Spleen (tissue), 11 donors: ENCODE measurements around the gene GRHL3. TPM values are rescaled to one million over a fixed set of nuclear protein-coding genes. Genes with fewer than 3 reads are reported as not detected.

Experiments
- DNase-seq: peaks from one replicate; pipeline ENCODE4 v3.0.0-alpha.2; 2020
- H3K27ac ChIP-seq, 8 donors: fragments of 200-600 bp; sonication (generic) in 7 of 8; 1 replicate in 4 of 8; 2 replicates in 4 of 8; pipeline versions ENCODE4 v1.5.0 to v1.8.0; 2016 to 2021; ENCODE audit warnings: inconsistent platforms in 4 of 8, mild to moderate bottlenecking in 4 of 8, moderate library complexity in 1 of 8
- H3K27me3 ChIP-seq, 7 donors: fragments of 200-600 bp; sonication (generic) in 6 of 7; replicated peaks in 1 of 7; 1 replicate in 4 of 7; 2 replicates in 3 of 7; pipeline versions ENCODE4 v1.5.0 to v1.8.0; 2016 to 2021; ENCODE audit warnings: inconsistent platforms in 3 of 7, mild to moderate bottlenecking in 1 of 7
- H3K36me3 ChIP-seq, 6 donors: fragments of 200-600 bp; sonication (generic) in 5 of 6; 1 replicate in 4 of 6; 2 replicates in 2 of 6; pipeline versions ENCODE4 v1.5.0 to v1.8.0; 2016 to 2021; ENCODE audit warnings: inconsistent platforms in 2 of 6
- H3K4me1 ChIP-seq, 6 donors: fragments of 200-600 bp; sonication (generic) in 5 of 6; 1 replicate in 3 of 6; 2 replicates in 3 of 6; pipeline versions ENCODE4 v1.5.0 to v1.8.0; 2016 to 2021; ENCODE audit warnings: inconsistent platforms in 3 of 6
- H3K4me3 ChIP-seq, 8 donors: fragments of 200-600 bp; sonication (generic) in 7 of 8; 1 replicate in 4 of 8; 2 replicates in 4 of 8; pipeline versions ENCODE4 v1.5.0 to v1.8.0; 2016 to 2021; ENCODE audit warnings: inconsistent platforms in 4 of 8, mild to moderate bottlenecking in 4 of 8, moderate library complexity in 2 of 8
- H3K9me3 ChIP-seq, 8 donors: fragments of 200-600 bp; sonication (generic) in 7 of 8; 1 replicate in 4 of 8; 2 replicates in 4 of 8; pipeline versions ENCODE4 v1.5.0 to v1.8.0; 2016 to 2021; ENCODE audit warnings: inconsistent platforms in 4 of 8
- POLR2A ChIP-seq, 3 donors: fragments of 450-650 bp; IDR thresholded peaks; one replicate each; pipeline ENCODE4 v1.5.1; 2017; ENCODE audit warnings: antibody characterized with exemption in 3 of 3, mild to moderate bottlenecking in 1 of 3
- POLR2AphosphoS5 ChIP-seq, 3 donors: sonication (generic); formaldehyde crosslinking; IDR thresholded peaks; one replicate each; pipeline ENCODE4 v1.5.1; 2017; ENCODE audit warnings: antibody characterized with exemption in 3 of 3
- WGBS, 5 donors: extraction: QIAGEN DNeasy Blood & Tissue Kit in 3 of 5; methylation state at CpG; one replicate each; pipeline versions ENCODE4 v1.1.5 to v1.1.7; 2013 to 2018; 5-methylcytosine and 5-hydroxymethylcytosine counted together
- intact Hi-C: fragments of 100-400 bp; cut with DNase I; formaldehyde crosslinking; loops from one replicate; pipeline ENCODE4 v1.15.0; 2023; ENCODE audit warnings: low total_unique reads
- polyA plus RNA-seq, 3 donors: library from polyadenylated mRNA; stranded (reverse); fragments of 200-250 nt; gene quantifications; one replicate each; pipeline ENCODE4 v1.2.1, GENCODE V29; 2013
- total RNA-seq, 7 donors: library from RNA; depleted of rRNA in 3 of 7; stranded (reverse); fragments of >200 nt in 3 of 7; fragmentation: NEBNext Ultra II Directional in 4 of 7; extraction: Animal tissue kit (Norgen Biotek cat#: 25700) in 4 of 7; gene quantifications; one replicate each; pipeline versions ENCODE4 v1.1.0 to v1.2.1, GENCODE V29; 2016 to 2021
- TF ChIP-seq, protein P1 (sequence below), 11 experiments: fragments of 200-600 bp in 7 of 11; fragments of 450-650 bp in 4 of 11; sonication (generic) in 4 of 11; IDR thresholded peaks in 8 of 11; conservative IDR thresholded peaks in 3 of 11; 1 replicate in 7 of 11; 2 replicates in 4 of 11; pipeline versions ENCODE4 v1.4.0 to v1.8.0; 2016 to 2021; ENCODE audit warnings: antibody characterized with exemption in 11 of 11, inconsistent platforms in 4 of 11, mild to moderate bottlenecking in 1 of 11
- donor health status: healthy with polysubstance abuse.
- donor health status: DM: no; HTN: no; CAD: no; lungs with moderate emphysema.
- donor health status: DM: no; HTN: no; CAD: no.
- donor health status: Bipolar disorder and iron deficiency.
- donor health status: healthy.
- donor health status: DM: no; HTN: no; CAD: no.
- donor health status: DM: yes; HTN: yes; CAD: no.

Gene GRHL3
- total and polyA plus RNA-seq, 10 donors = 0.04 to 0.06 TPM; not detected in 8

DNA sequence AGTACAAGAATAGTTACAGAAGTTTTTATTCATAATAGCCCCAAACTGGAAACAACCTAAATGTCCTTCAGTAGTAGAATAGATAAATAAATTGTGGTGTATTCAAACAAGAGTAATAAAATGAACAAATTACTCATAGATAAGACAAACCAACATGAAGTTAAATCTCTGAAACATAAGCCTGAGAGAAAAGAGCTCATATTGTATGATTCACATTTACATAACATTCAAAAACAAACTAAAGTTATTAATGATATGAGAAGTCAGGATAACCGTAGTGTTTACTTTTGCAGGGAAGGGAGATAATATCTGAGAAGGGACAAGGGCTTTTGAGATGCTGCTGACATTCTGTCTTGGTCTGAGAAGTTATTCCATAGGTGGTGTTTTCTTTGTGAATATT lies 80.9 kb downstream of the GRHL3 start:
- WGBS, 5 donors = 71 to 93% (median 85%) methylated on average over 1 of the region's 1 CpG
- no peaks in the 10 kb centered on the region for H3K27me3 ChIP-seq

DNA sequence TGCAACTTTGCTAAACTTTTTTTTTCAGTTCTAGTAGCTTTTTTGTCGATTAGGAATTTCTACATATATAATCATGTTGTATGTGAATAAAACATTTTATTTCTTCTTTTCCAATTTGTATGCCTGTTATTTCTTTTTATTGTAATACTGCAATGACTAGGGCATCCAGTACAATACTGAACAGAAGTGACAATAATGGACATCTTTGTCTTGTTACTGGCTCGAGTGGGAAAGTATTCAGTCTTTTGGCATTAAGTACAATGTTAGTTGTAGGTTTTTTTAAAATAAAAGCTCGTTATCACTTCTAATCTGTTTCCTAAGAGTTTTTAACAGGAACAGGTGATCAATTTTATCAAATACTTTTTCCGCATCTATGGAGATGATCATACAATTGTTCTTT lies 84.6 kb downstream of the GRHL3 start:
- Histone ChIP-seq H3K4me3 (no peak overlapping the region), H3K36me3 (peaks cover 0 to 16% (median 3%) of the 10 kb centered on the region in 6 donors), H3K27ac (no peak overlapping the region), H3K9me3 (peaks cover 0 to 10% (median 3%) of the 10 kb centered on the region in 8 donors), H3K27me3 (no peaks in the 10 kb centered on the region), H3K4me1 (no peaks in the 10 kb centered on the region)
- 92 to 97% (median 94%) methylated on average over 4 of the region's 4 CpGs for WGBS, 5 donors
- intact Hi-C loops = no loop called here
- TF ChIP-seq POLR2A (IDR thresholded peaks at IDR 0.05) (no peak), POLR2AphosphoS5 (IDR thresholded peaks at IDR 0.05) (no peak)
- TF ChIP-seq, protein P1, sequence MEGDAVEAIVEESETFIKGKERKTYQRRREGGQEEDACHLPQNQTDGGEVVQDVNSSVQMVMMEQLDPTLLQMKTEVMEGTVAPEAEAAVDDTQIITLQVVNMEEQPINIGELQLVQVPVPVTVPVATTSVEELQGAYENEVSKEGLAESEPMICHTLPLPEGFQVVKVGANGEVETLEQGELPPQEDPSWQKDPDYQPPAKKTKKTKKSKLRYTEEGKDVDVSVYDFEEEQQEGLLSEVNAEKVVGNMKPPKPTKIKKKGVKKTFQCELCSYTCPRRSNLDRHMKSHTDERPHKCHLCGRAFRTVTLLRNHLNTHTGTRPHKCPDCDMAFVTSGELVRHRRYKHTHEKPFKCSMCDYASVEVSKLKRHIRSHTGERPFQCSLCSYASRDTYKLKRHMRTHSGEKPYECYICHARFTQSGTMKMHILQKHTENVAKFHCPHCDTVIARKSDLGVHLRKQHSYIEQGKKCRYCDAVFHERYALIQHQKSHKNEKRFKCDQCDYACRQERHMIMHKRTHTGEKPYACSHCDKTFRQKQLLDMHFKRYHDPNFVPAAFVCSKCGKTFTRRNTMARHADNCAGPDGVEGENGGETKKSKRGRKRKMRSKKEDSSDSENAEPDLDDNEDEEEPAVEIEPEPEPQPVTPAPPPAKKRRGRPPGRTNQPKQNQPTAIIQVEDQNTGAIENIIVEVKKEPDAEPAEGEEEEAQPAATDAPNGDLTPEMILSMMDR (IDR thresholded peaks at IDR 0.05 in 8 of 11, conservative IDR thresholded peaks at IDR 0.05 in 3 of 11) = no peak
- no peak for DNase-seq

More for the DNA sequence above, 80.9 kb downstream of the GRHL3 start:
- intact Hi-C loops = no loop called here
- Histone ChIP-seq H3K27ac (no peak overlapping the region), H3K4me1 (no peaks in the 10 kb centered on the region), H3K36me3 (peaks cover 0 to 16% (median 3%) of the 10 kb centered on the region in 6 donors), H3K4me3 (no peak overlapping the region), H3K9me3 (no peaks in the 10 kb centered on the region)
- TF ChIP-seq, protein P1 (IDR thresholded peaks at IDR 0.05 in 8 of 11, conservative IDR thresholded peaks at IDR 0.05 in 3 of 11) = no peak
- TF ChIP-seq POLR2A (IDR thresholded peaks at IDR 0.05) (no peak), POLR2AphosphoS5 (IDR thresholded peaks at IDR 0.05) (no peak)
- DNase-seq = no peak

Other genes with a start within 250 kb of the GRHL3 start
- not detected for gene MYOM3, start 207.2 kb upstream of the GRHL3 start, total RNA-seq
- gene MYOM3, start 207.2 kb upstream of the GRHL3 start, polyA plus RNA-seq = under 1 TPM; 0.02 to 0.06 (median 0.06) TPM
- not detected for gene IL22RA1, start 176.2 kb upstream of the GRHL3 start, total RNA-seq
- gene IL22RA1, start 176.2 kb upstream of the GRHL3 start, polyA plus RNA-seq = not detected
- 1 to 10 TPM; 3.3 to 8.9 (median 3.9) TPM for gene IFNLR1, start 132.1 kb upstream of the GRHL3 start, total RNA-seq
- gene IFNLR1, start 132.1 kb upstream of the GRHL3 start, polyA plus RNA-seq = 1 to 10 TPM; 1.7 to 3.3 (median 3.1) TPM
- gene STPG1, start 94.4 kb downstream of the GRHL3 start, total RNA-seq = 1 to 10 TPM; 1.5 to 5.8 (median 5.1) TPM
- gene STPG1, start 94.4 kb downstream of the GRHL3 start, polyA plus RNA-seq = 1 to 10 TPM; 1.8 to 3.0 (median 2.3) TPM
- gene NIPAL3, start 96.4 kb downstream of the GRHL3 start, total RNA-seq = 10 to 100 TPM; 19.6 to 49.2 (median 25.4) TPM
- 1 to 10 TPM; 5.3 to 6.4 (median 5.7) TPM for gene NIPAL3, start 96.4 kb downstream of the GRHL3 start, polyA plus RNA-seq
- 10 to 100 TPM; 14.4 to 21.7 (median 17.9) TPM for gene RCAN3, start 183.5 kb downstream of the GRHL3 start, total RNA-seq
- gene RCAN3, start 183.5 kb downstream of the GRHL3 start, polyA plus RNA-seq = 1 to 10 TPM; 6.1 to 7.2 (median 6.4) TPM
- gene NCMAP, start 236.7 kb downstream of the GRHL3 start, total RNA-seq = under 1 TPM in 3 of 7 donors, not detected in 4; 0.09 to 0.22 (median 0.20) TPM
- under 1 TPM in 2 of 3 donors, not detected in 1; 0.03 to 0.10 TPM for gene NCMAP, start 236.7 kb downstream of the GRHL3 start, polyA plus RNA-seq